GM19438 (cell line): ENCODE results near the gene ASRGL1.
"Not testable (repeated sequence)": the region's sequence is repeated elsewhere in the genome, so short reads cannot be mapped to it uniquely, and the experiment has no call there.

Experiments used
- ATAC-seq: cut with Tn5 transposase; IDR thresholded peaks from one replicate; pipeline ENCODE4 v1.9.1; 2021; ENCODE audit warnings: low read depth; ENCODE audit not compliant: unreplicated experiment

Gene ASRGL1

DNA sequence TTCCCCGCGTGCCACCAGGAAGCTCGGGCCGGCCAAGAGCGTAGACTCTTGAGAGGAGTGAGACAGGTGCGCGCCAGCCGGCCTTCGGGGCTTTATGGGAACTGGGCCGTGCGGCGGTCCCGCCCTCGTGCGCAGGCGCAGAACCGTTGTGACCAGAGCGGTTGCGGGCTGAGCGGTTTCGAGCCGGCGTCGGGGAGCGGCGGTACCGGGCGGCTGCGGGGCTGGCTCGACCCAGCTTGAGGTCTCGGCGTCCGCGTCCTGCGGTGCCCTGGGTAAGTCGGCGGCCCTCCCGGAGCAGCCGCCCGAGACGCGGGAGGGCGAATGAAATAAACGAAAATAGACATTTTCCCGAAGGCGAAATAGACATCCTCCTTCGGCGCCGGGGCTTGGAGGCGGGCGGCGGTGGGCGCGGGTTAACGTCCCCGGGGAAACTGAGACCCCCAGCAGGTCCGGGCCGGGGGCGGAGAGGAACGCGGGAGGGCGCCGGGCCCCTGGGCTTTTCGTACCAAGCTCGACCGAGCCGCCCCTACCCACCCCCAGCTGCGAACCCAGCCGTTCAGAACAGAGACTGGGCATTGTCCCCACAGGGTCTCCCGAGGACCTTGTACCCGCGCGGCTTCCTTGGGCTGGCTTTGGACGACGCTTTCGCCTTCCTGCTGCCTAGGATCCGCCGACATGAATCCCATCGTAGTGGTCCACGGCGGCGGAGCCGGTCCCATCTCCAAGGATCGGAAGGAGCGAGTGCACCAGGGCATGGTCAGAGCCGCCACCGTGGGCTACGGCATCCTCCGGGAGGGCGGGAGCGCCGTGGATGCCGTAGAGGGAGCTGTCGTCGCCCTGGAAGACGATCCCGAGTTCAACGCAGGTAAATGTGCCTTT, at the start of gene ASRGL1:
Gene ASRGL1, plus strand, starts transcription at position 146 of the 879 bp plus-strand sequence. Its CDS starts 530 bp downstream, at position 676.
- peak; percentile 56 for ATAC-seq

DNA sequence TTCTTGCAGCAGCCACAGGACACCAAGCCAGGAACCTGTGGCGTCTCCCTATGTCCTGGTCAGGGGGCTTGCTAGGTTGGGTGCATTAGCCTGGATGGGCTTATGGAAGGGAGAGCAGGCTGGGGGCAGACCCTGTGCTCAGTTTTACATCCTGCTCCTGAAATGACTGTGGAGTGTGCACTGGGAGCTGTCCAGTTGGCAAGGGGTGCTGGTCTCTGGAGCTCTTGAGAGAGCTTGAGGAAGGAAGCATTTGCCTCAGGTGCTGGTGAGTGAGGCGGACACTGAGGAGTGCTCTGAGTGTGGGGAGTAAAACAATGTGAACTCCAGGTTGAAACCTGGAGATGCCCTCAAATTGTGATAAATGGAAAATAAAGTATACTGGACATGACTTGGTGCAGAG, 41.7 kb upstream of the ASRGL1 start:
- ATAC-seq = no peak

DNA sequence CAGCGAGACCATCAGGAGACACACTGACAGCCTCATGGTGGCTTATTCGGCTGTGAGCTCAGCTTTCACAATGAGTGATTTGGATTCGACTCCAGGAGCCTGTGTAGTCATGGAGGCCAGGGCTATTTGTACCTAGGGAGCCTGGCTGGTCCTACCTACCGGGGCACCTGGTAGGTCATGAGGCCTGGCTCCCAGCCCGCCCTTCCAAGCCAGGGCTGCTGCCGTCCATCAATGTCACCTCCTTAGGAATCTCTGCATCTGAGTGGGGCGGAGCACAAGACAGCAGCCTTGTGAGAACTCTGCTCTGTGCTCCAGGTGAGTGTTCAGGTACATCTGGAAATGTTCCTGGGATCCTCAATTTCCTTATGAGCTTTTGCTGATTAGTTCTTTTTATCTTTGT, 38.3 kb upstream of the ASRGL1 start, which contains the start of gene SCGB1D4:
Gene SCGB1D4, minus strand, starts transcription at position 101 of the 400 bp plus-strand sequence. Its CDS starts 65 bp downstream, at position 36.
- ATAC-seq = no peak

DNA sequence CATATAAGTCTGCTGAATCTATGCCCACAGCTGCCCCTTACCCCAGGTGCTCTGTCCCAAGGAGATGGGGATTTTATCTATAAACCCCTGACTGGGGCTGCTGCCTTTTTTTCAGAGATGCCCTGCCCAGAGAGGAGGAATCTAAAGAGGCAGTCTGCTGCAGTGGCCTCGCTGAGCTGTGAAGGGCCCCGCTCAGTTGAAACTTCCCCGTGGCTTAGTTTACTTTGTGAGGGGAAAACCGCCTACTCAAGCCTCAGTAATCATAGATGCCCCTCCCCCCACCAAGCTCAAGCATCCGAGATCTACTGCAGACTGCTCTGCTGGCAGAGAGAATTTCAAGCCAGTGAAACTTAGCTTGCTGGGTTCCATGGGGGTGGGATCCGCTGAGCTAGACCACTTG, 31.0 kb upstream of the ASRGL1 start:
- no peak for ATAC-seq

DNA sequence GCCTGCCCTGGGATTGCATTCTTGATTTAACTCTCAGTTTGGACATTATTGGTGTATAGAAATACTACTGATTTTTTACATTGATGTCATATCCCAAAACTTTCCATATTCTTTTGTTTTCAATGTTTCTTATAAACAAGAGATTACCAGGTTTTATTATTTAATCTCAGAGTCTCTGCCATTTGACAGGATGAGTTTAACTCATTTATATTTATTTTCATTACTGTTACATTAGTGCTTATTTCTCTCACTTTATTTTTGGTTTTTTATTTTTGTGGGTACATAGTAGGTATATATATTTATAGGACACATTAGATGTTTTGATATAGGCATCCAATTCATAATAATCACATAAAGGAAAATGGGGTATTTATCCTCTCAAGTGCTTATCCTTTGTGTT, 29.3 kb upstream of the ASRGL1 start:
- ATAC-seq = no peak

DNA sequence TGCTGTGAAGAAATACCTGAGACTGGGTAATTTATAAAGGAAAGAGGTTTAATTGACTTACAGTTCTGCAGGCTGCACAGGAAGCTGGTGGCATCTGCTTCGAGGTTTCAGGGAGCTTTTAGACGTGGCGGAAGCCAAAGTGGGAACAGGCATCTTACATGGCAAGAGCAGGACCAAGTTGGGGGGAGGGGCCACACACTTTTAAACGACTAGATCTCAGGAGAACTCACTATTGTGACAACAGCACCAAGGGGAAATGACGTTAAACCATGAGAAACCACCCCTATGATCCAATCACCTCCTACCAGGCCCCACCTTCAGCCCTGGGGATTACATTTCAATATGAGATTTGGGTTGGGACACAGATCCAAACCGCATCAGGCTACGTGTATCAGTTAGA, 27.3 kb upstream of the ASRGL1 start:
- no peak for ATAC-seq

DNA sequence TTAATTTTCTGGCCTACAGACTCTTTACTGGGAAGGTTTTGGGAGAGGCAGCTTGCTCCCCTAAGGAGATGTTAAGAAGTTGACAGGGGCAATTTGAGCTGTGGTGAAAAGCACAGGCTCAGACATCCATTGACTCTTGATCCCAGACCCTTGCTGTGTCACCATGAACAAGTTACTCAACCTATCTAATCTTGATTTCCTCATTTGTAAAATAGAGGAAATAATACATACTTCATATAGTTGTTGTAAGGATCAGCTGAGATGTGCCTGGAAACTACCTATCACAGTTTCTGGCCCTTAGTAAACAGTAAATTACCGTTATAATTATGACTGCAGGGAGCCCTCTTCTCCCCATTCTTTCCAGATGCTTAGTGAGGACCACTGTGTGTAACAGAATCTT, 21.8 kb upstream of the ASRGL1 start:
- ATAC-seq = no peak

DNA sequence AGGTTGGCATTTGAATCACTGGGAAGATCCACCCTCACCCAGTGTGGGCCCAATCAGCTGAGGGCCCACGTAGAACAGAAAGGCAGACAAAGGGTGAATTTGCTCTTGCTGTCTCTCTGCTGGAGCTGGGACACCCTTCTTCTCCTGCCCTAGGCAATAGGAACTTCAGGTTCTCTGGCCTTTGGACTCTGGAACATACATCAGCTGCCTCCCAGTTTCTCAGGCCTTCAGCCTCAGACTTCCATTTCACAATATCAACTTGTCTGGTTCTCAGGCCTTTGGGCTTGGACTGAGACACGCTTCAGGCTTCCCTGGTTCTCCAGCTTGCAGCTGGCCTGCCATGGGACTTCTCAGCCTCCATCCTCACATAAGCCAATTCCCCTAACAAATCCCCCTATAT, 14.7 kb upstream of the ASRGL1 start:
- ATAC-seq = no peak

DNA sequence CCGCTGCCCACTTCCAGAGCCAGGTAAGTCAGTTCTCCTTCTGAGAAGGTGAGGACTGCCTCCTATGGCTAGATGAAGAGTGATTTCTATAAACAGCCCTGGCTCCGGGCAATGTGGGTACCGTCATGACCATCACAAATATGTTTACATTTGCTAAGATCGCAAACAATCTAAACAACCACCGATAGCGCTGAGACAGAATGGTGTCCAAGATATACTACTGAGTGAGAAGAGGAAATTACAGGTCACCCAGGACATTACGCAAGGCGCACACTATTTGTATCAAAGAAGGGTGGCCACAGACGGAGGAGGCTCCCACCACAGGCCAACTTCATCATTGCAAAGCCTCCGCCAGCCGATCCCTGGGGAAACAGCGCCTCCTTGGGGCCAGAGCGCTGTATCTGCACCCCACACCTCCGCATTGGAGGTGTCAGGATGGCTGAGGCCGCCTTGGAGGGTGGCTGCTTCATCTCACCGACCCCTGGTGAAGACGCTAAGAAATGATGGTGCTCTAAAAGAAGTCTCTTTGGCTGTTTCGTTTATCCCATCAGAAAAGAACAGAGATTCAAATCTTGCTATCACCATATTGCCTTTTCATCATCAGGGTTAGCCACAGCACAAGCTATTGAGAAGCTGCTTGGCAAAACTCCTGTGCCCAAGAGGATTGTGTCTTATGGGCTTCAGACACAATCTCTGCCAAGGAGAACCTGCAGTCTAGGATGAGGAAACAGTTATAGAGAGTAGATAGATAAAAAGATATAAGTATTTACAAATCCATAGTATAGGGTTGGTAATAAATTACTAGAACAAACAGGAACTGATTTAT, 12.3 kb upstream of the ASRGL1 start:
- no peak for ATAC-seq

DNA sequence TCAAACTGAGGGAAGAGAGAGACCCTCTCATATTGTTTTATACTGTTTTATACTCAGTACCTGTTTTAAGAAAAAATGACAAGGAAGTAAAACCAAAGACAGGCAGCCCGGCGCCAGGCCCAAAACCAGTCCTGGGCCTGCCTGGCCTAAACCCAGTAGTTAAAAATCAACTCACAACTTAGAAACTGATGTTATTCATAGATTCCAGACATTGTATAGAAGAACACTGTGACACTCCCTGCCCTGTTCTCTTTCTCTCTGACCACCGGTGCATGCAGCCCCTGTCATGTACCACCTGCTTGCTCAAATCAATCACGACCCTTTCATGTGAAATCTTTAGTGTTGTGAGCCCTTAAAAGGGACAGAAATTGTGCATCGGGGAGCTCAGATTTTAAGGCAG, 11.5 kb upstream of the ASRGL1 start:
- not testable (repeated sequence) for ATAC-seq

DNA sequence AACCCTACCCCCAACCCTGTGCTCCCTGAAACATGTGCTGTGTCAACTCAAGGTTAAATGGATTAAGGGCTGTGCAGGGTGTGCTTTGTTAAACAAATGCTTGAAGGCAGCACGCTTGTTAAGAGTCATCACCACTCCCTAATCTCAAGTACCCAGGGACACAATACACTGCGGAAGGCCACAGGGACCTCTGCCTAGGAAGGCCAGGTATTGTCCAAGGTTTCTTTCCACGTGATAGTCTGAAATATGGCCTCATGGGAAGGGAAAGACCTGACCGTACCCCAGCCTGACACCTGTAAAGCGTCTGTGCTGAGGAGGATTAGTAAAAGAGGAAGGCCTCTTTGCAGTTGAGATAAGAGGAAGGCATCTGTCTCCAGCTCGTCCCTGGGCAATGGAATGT, 10.5 kb upstream of the ASRGL1 start:
- ATAC-seq = not testable (repeated sequence)

DNA sequence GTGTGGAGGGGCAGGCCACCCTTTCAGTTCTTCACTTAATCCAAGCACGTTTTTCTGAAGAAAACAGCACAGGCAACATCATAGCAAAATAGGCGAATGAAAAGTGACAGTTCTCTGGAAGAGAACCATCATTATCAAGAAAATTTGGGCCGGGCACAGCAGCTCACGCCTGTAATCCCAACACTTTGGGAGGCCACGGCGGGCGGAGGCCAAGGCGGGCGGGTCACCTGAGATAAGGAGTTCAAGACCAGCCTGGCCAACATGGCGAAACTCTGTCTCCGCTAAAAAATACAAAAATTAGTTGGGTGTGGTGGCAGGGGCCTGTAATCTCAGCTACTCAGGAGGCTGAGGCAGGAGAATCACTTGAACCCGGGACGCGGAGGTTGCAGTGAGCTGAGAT, 9.7 kb upstream of the ASRGL1 start:
- not testable (repeated sequence) for ATAC-seq

DNA sequence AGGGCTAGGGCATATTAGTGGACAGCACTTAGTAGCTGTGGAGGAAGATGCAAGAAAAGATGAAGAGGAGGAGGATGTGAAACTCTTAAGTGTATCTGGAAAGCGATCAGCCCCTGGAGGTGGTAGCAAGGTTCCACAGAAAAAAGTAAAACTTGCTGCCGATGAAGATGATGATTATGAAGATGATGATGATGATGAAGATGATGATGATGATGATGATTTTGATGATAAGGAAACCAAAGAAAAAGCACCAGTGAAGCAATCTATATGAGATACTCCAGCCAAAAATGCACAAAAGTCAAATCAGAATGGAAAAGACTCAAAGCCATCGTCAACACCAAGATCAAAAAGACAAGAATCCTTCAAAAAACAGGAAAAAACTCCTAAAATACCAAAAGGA, 6.0 kb upstream of the ASRGL1 start:
- not testable (repeated sequence) for ATAC-seq

DNA sequence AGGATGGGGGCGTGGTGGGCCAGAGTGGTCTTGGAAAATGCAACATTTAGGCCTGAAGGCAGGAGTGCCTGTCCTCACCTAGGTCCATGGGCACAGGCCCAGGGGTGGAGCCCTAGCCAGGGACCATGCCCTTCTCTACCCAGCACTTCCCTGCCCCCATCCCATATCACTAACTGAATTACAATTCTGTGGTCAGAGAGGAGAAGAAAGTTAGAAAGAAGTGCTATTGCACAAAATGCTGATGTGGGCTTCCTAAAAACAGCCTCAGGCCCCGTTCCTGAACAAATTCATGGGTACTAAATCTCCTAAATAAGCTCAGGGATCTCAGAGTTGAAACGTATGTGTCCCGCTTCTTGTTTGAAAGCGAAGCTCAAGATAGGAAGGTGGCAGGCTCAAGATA, 3.5 kb upstream of the ASRGL1 start:
- no peak for ATAC-seq

DNA sequence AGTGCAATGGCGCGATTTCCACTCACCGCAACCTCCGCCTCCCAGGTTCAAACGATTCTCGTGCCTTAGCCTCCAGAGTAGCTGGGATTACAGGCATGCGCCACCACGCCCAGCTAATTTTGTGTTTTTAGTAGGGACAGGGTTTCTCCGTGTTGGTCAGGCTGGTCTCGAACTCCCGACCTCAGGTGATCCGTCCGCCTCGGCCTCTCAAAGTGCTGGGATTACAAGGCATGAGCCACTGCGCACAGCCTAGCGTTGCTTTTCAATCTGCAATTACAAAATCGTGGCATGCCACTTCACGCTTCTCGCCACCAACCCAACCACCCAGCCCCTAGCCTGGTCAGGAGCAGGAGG, 322 bp upstream of the ASRGL1 start:
- ATAC-seq = not testable (repeated sequence)

DNA sequence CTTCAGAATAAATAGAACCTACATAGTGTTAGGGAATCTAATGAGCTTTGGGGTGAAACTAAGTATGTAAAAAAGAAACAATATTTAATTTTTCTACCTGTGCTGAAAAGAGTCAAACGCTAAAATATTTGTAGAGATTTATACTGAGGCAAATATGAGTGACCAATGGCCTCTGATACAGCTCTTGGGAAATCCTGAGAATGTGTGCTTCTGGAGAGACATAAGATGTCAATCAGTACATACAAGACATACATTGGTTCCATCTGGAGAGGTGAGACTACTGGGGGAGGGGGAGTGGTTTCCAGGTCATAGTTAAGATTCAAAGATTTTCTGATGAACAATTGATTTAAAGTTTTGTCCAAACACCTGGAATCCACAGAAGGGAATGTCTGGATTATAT, 970 bp downstream of the ASRGL1 start:
- ATAC-seq = no peak

DNA sequence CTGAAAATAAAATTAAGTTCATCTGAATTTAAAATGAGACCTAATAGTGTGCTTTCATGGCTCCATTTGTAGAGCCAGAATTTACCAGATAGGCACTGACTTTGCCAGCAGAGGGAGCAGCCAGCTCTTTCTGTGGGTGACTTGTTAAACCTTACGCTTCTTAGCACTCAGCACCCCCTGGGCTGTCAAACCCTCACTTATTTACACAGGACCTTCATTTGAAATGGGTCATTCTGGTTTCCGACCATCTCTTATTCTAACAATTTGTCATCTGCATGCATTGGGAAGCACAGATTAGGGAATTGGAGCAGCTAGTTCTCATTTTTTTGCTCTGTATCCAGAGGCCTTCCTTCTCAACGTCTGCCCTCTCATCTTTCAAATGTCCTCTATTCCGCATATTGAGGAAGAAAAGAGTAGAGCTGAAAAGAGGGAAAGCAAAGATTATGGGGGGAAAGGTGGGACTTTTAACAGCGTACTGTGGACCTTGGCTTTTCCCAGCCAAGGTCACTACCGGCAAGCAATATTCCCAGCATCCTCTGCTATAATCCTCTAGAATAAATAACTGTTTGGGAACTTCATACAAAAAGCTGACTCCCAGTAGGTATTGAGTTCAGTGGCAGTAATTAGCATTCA, 3.1 kb downstream of the ASRGL1 start:
- ATAC-seq = no peak

DNA sequence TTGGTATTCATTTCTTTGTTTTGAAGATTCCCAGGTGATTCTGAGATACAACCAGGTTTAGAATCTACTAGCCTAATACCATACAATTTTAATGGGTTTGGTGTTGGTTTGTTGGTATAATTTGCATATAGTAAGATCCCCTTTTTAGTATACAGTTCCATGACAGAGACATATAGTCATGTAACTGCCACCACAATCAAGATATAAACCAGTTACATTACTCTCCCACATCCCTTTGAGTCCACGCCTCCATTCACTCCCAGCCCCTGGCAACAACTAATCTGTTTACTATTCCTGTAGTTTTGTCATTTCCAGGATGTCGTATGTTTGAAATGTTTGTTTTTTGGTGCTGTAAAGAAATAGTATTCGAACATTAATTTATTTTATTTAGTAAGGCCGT, 4.3 kb downstream of the ASRGL1 start:
- no peak for ATAC-seq

DNA sequence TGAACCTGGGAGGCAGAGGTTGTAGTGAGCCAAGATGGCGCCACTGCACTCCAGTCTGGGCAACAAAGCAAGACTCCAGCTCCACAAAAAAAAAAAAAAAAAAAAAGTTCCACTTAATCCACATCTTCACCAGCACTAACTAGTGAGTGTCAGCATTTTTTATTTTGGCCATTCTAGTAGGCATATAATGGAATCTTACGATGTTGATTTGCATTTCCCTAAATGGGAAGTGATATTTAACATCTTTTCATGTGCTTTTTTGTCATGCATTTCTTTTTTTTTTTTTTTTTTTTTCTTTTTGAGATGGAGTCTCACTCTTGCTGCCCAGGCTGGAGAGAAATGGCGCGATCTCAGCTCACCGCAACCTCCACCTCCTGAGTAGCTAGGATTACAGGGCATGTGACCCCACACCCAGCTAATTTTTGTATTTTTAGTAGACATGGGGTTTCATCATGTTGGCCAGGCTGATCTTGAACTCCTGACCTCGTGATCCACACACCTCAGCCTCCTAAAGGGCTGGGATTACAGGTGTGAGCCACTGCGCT, 6.5 kb downstream of the ASRGL1 start:
- ATAC-seq = not testable (repeated sequence)

DNA sequence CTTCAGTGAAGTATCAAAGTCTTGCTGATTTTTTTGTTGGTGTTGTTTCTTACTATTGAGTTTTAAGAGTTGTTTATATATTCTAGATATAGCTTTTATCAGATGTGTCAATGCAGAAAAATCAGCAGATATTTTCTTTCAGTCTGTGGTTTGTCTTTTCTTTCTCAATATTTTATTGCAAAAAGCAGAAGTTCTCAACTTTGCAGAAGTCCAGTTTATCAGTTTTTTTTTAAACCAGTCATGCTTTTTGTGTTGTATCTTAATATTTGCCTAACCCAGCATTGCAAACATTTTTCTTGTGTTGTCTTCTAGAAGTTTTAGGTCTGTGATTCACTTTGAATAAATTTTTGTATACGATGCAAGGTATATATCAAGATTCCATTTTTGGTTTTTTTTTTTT, 7.0 kb downstream of the ASRGL1 start:
- ATAC-seq = no peak

DNA sequence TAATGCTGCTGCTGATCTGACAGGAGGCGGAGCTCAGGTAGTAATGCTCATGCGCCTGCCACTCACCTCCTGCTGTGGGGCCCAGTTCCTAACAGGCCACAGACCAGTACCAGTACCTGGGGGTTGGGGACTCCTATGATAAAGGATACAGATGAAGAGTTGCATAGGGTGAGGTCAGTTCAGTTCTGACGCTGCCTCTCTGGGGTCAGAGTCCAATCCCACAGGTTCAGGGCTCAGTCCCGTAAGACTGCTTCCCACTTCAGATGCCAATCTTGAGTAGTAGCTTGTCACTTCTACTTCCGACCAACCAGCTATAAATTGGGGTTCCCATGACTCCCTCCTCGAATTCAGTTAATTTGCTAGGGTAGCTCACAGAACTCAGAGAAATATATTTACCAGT, 8.6 kb downstream of the ASRGL1 start:
- ATAC-seq = no peak
